H9 (cell line): ENCODE data around the gene SFRP2. TPM values are rescaled to one million over a fixed set of nuclear protein-coding genes. Genes with fewer than 3 reads are reported as not detected.

Source experiments
- DNase-seq: peaks from one replicate; pipeline ENCODE4 v3.0.0-alpha.2; 2017
- H2AFZ ChIP-seq: one replicate; pipeline ENCODE4 v1.6.1; 2013; ENCODE audit warnings: mild to moderate bottlenecking, low read length, control low read depth, moderate library complexity
- H2AK5ac ChIP-seq: 2 replicates; pipeline ENCODE4 v1.6.1; 2013; ENCODE audit warnings: low read length, control low read depth, mixed read lengths; ENCODE audit not compliant: insufficient read length
- H2BK120ac ChIP-seq: one replicate; pipeline ENCODE4 v1.6.1; 2013; ENCODE audit warnings: low read depth, mild to moderate bottlenecking, low read length, control low read depth, inconsistent platforms; ENCODE audit not compliant: poor library complexity, severe bottlenecking
- H2BK12ac ChIP-seq: 2 replicates; pipeline ENCODE4 v1.6.1; 2013; ENCODE audit warnings: low read length, control low read depth, mixed read lengths, low read depth; ENCODE audit not compliant: insufficient read length
- H2BK15ac ChIP-seq: 2 replicates; pipeline ENCODE4 v1.6.1; 2013; ENCODE audit warnings: low read depth, low read length, control low read depth
- H2BK20ac ChIP-seq: one replicate; pipeline ENCODE4 v1.6.1; 2013; ENCODE audit warnings: low read depth, mild to moderate bottlenecking, low read length, control low read depth, inconsistent platforms; ENCODE audit not compliant: poor library complexity, severe bottlenecking
- H2BK5ac ChIP-seq: 2 replicates; pipeline ENCODE4 v1.6.1; 2013; ENCODE audit warnings: low read length, control low read depth, mixed read lengths; ENCODE audit not compliant: insufficient read length
- H3K14ac ChIP-seq: 2 replicates; pipeline ENCODE4 v1.6.1; 2013; ENCODE audit warnings: low read length, control low read depth; ENCODE audit not compliant: insufficient read depth
- H3K18ac ChIP-seq: 2 replicates; pipeline ENCODE4 v1.6.1; 2013; ENCODE audit warnings: low read depth, mild to moderate bottlenecking, mixed read lengths, low read length, control low read depth; ENCODE audit not compliant: insufficient read length
- H3K23ac ChIP-seq: 2 replicates; pipeline ENCODE4 v1.6.1; 2013; ENCODE audit warnings: low read length, control low read depth, mixed read lengths, low read depth; ENCODE audit not compliant: insufficient read length
- H3K23me2 ChIP-seq: 2 replicates; pipeline ENCODE4 v1.6.1; 2013; ENCODE audit warnings: low read depth, mild to moderate bottlenecking, mixed read lengths, low read length, control low read depth; ENCODE audit not compliant: insufficient read length, poor library complexity, severe bottlenecking
- H3K27ac ChIP-seq: 2 replicates; pipeline ENCODE4 v1.5.1; 2013; ENCODE audit warnings: low read length, control low read depth, mixed read lengths, low read depth; ENCODE audit not compliant: insufficient read length
- H3K27me3 ChIP-seq: 2 replicates; pipeline ENCODE4 v1.6.1; 2013; ENCODE audit warnings: low read length, control low read depth, inconsistent platforms; ENCODE audit not compliant: insufficient read depth
- H3K4ac ChIP-seq: 2 replicates; pipeline ENCODE4 v1.6.1; 2013; ENCODE audit warnings: low read depth, mild to moderate bottlenecking, control low read depth, inconsistent platforms, low read length, moderate library complexity
- H3K4me1 ChIP-seq: 2 replicates; pipeline ENCODE4 v1.6.1; 2013; ENCODE audit warnings: low read length, control low read depth, inconsistent platforms; ENCODE audit not compliant: insufficient read depth
- H3K4me2 ChIP-seq: 2 replicates; pipeline ENCODE4 v1.6.1; 2013; ENCODE audit warnings: low read length, control low read depth, mixed read lengths; ENCODE audit not compliant: insufficient read length, insufficient read depth
- H3K56ac ChIP-seq: 2 replicates; pipeline ENCODE4 v1.6.1; 2013; ENCODE audit warnings: low read depth, mild to moderate bottlenecking, mixed read lengths, low read length, control low read depth; ENCODE audit not compliant: insufficient read length
- H3K79me1 ChIP-seq: 2 replicates; pipeline ENCODE4 v1.6.1; 2013; ENCODE audit warnings: low read depth, mild to moderate bottlenecking, moderate library complexity, low read length, control low read depth, inconsistent platforms; ENCODE audit not compliant: insufficient read depth, poor library complexity, severe bottlenecking
- H3K79me2 ChIP-seq: 2 replicates; pipeline ENCODE4 v1.6.1; 2013; ENCODE audit warnings: low read length, control low read depth, inconsistent platforms; ENCODE audit not compliant: insufficient read depth
- H3K9ac ChIP-seq: 2 replicates; pipeline ENCODE4 v1.6.1; 2013; ENCODE audit warnings: low read length, control low read depth, mixed read lengths; ENCODE audit not compliant: insufficient read length; ENCODE audit errors: extremely low read depth
- H3K9me3 ChIP-seq: one replicate; pipeline ENCODE4 v1.6.1; 2013; ENCODE audit warnings: low read depth, low read length, inconsistent platforms; ENCODE audit not compliant: control insufficient read depth
- H3T11ph ChIP-seq: one replicate; pipeline ENCODE4 v1.6.1; 2013; ENCODE audit warnings: mild to moderate bottlenecking, low read length, control low read depth, inconsistent platforms
- H4K20me1 ChIP-seq: one replicate; pipeline ENCODE4 v1.6.1; 2013; ENCODE audit not compliant: control insufficient read depth, insufficient read length, insufficient read depth
- H4K5ac ChIP-seq: 2 replicates; pipeline ENCODE4 v1.6.1; 2013; ENCODE audit warnings: low read depth, mild to moderate bottlenecking, mixed read lengths, low read length, control low read depth; ENCODE audit not compliant: insufficient read length
- H4K8ac ChIP-seq: replicated peaks from 2 replicates; pipeline ENCODE4 v1.6.1; 2013; ENCODE audit warnings: low read length, control low read depth, mixed read lengths, low read depth; ENCODE audit not compliant: insufficient read length
- H4K91ac ChIP-seq: 2 replicates; pipeline ENCODE4 v1.6.1; 2013; ENCODE audit warnings: low read depth, mild to moderate bottlenecking, moderate library complexity, mixed read lengths, low read length, control low read depth; ENCODE audit not compliant: insufficient read length
- H3K27ac Mint-ChIP-seq, 3 experiments: 2 replicates in 2 of 3; 3 replicates in 1 of 3; pipeline ENCODE4 v1.8.0; 2020 to 2021; ENCODE audit warnings: mixed read lengths in 3 of 3, mild to moderate bottlenecking in 1 of 3, moderate library complexity in 1 of 3
- H3K27me3 Mint-ChIP-seq: 2 replicates; pipeline ENCODE4 v1.8.0; 2021; ENCODE audit warnings: low read depth, mild to moderate bottlenecking, moderate library complexity, mixed read lengths
- H3K36me3 Mint-ChIP-seq, 3 experiments: 2 replicates in 2 of 3; 3 replicates in 1 of 3; pipeline ENCODE4 v1.8.0; 2020 to 2021; ENCODE audit warnings: low read depth in 3 of 3, mixed read lengths in 3 of 3; ENCODE audit not compliant: insufficient read depth in 1 of 3
- H3K4me1 Mint-ChIP-seq, 2 experiments: 2 replicates each; pipeline ENCODE4 v1.8.0; 2020; ENCODE audit warnings: mixed read lengths in 2 of 2
- H3K4me3 Mint-ChIP-seq, 2 experiments: 2 replicates in 1 of 2; 3 replicates in 1 of 2; pipeline ENCODE4 v1.8.0; 2020 to 2021; ENCODE audit warnings: mild to moderate bottlenecking in 2 of 2, mixed read lengths in 2 of 2, moderate library complexity in 1 of 2
- H3K9me3 Mint-ChIP-seq, 2 experiments: 2 replicates in 1 of 2; 3 replicates in 1 of 2; pipeline ENCODE4 v1.8.0; 2020; ENCODE audit warnings: mild to moderate bottlenecking in 2 of 2, mixed read lengths in 2 of 2, moderate library complexity in 1 of 2
- WGBS: extraction: QIAGEN DNeasy Blood & Tissue Kit; methylation state at CpG from one replicate; pipeline ENCODE4 v1.1.7; 2013; ENCODE audit warnings: missing lambda C conversion rate, low lambda C conversion rate, mixed read lengths; ENCODE audit not compliant: insufficient read length; ENCODE audit errors: extremely low coverage; 5-methylcytosine and 5-hydroxymethylcytosine counted together
- total RNA-seq: library from RNA; stranded (reverse); gene quantifications from 2 replicates; pipeline ENCODE4 v1.2.1, GENCODE V29; 2021
- TF ChIP-seq, protein P1 (sequence below): fragments of 200-600 bp; sonication (generic); conservative IDR thresholded peaks from 3 replicates; pipeline ENCODE4 v1.8.0; 2021; ENCODE audit warnings: antibody characterized with exemption, mild to moderate bottlenecking

The SFRP2 gene
- total RNA-seq, 1 experiment from 2014 or later: 156 TPM

DNA sequence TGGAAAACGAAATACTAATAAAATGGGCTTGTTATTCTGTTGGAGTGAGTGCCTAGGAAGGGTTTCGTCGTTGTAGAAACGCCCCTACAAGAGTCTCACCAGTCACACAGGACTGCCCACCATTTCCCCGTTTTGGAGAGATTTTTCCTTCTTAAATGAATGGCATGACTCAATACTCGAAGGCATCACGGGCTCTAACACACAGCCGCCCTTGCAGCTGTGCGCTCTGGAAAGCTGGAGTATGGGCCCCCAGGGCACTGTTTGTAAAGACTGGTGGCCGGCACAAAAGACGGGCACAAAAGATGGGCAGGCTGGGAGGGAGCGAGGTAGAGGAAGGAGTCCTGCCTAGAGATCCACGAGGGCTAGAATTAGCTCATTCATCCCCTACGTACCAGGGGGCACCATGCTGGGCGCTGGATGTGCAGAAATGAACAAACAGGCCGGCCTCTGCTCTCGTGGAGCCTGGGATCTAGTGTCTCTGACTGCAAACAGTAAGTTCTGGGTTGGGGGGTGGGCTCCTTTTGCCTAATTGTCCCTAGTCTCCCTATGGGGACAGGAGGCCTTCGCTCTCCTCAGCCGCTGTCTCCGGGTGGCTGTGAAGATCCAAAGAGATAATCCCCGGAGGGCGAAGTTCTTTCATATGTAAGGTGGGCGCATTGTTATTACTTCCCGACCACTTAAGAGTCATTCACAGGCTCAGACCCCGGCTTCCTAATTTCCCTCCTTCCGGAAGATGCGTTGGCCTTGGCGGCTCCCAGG is 1.0 kb upstream of the SFRP2 start:
- H3K79me1 ChIP-seq: no peaks in the 10 kb centered on the region
- no peaks in the 10 kb centered on the region for H3K27me3 ChIP-seq
- no peak overlapping the region for H2BK15ac ChIP-seq
- peaks cover 3 to 37% (median 26%) of the 10 kb centered on the region in 3 experiments; a peak in 6 of 7 replicates for H3K36me3 Mint-ChIP-seq
- H3K4me1 Mint-ChIP-seq: peaks cover 49 to 57% of the 10 kb centered on the region in 2 experiments
- no peak overlapping the region for H3K56ac ChIP-seq
- H4K20me1 ChIP-seq: no peaks in the 10 kb centered on the region
- TF ChIP-seq, protein P1, sequence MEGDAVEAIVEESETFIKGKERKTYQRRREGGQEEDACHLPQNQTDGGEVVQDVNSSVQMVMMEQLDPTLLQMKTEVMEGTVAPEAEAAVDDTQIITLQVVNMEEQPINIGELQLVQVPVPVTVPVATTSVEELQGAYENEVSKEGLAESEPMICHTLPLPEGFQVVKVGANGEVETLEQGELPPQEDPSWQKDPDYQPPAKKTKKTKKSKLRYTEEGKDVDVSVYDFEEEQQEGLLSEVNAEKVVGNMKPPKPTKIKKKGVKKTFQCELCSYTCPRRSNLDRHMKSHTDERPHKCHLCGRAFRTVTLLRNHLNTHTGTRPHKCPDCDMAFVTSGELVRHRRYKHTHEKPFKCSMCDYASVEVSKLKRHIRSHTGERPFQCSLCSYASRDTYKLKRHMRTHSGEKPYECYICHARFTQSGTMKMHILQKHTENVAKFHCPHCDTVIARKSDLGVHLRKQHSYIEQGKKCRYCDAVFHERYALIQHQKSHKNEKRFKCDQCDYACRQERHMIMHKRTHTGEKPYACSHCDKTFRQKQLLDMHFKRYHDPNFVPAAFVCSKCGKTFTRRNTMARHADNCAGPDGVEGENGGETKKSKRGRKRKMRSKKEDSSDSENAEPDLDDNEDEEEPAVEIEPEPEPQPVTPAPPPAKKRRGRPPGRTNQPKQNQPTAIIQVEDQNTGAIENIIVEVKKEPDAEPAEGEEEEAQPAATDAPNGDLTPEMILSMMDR: no peak
- no peaks in the 10 kb centered on the region for H3K9me3 ChIP-seq
- no peak overlapping the region for H3T11ph ChIP-seq
- H3K27me3 Mint-ChIP-seq: peaks cover 37% of the 10 kb centered on the region
- peak overlapping the region; percentile 91 to 100 for H3K4me3 Mint-ChIP-seq
- peak overlapping the region; percentile 97; the same call in 1 of the 2 replicates for H3K14ac ChIP-seq
- H3K4me1 ChIP-seq: peaks cover 6% of the 10 kb centered on the region
- H2BK120ac ChIP-seq: no peak overlapping the region
- WGBS: no CpG with 5 or more reads among the region's 28 CpGs
- peaks cover 6 to 17% of the 10 kb centered on the region in 2 experiments; a peak in 3 of 5 replicates for H3K9me3 Mint-ChIP-seq
- H3K27ac Mint-ChIP-seq: peak overlapping the region; percentile 97 to 100 (median 99)
- peaks cover 24% of the 10 kb centered on the region; the same call in 1 of the 2 replicates for H3K79me2 ChIP-seq
- H4K8ac ChIP-seq: no peak overlapping the region
- no peak overlapping the region for H2BK5ac ChIP-seq
- no peak overlapping the region for H2AFZ ChIP-seq
- H3K23ac ChIP-seq: no peak overlapping the region
- H4K91ac ChIP-seq: peak overlapping the region; percentile 68
- H3K27ac ChIP-seq: peak overlapping the region; percentile 82
- peak overlapping the region; percentile 78 for H3K9ac ChIP-seq
- DNase-seq: peak; percentile 97
- no peak overlapping the region; the same call in 1 of the 2 replicates for H3K4ac ChIP-seq
- H2AK5ac ChIP-seq: no peak overlapping the region
- no peak overlapping the region for H2BK12ac ChIP-seq
- H3K18ac ChIP-seq: peak overlapping the region; percentile 95
- peak overlapping the region; percentile 96 for H3K4me2 ChIP-seq
- no peak overlapping the region for H2BK20ac ChIP-seq
- H3K23me2 ChIP-seq: peaks cover 40% of the 10 kb centered on the region
- H4K5ac ChIP-seq: no peak overlapping the region
